GM21786 (cell line): ENCODE results near the gene PRIMA1.

Source experiments
- ATAC-seq: cut with Tn5 transposase; IDR thresholded peaks from one replicate; pipeline ENCODE4 v1.9.1; 2021; ENCODE audit not compliant: unreplicated experiment

PRIMA1 gene

DNA sequence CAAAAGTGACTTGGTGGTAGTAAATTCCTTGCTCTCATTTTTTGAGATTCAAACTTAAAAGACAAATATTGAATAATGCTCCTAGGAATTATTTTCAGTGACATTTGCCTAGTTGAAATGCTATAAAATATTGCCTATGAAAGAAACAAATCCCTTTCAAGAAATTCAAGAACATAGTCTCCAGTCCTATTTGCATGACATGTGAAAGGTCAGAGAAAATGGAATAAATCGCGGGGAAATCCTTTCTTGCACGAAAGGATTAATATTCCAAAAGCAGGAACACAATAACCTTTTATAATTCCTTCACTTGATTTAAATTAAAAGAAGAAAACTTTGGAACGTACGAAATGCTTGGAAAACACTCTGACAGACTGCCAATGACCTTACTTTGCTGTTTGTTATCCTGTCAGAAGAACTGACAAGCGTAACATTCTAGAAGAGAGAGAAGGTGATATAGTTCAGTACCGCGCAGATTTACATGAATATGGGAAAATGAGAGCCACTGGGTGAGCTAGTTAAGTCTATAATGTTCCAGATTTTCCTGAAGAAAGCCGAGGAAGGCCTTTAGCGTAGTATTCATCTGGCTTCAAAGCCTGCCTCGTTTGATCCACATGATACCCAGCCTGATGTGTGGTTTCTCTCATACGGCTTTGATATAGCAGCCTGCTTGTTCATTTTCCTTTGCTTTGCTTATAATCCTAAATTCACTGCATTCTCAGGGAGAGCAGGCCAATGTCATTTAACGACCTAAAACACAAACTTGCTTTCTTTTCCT is 103.0 kb downstream of the PRIMA1 start:
- no peak for ATAC-seq

GRCh38 chr14:93683226-93683625 is 105.1 kb downstream of the PRIMA1 start:
- no peak for ATAC-seq

DNA sequence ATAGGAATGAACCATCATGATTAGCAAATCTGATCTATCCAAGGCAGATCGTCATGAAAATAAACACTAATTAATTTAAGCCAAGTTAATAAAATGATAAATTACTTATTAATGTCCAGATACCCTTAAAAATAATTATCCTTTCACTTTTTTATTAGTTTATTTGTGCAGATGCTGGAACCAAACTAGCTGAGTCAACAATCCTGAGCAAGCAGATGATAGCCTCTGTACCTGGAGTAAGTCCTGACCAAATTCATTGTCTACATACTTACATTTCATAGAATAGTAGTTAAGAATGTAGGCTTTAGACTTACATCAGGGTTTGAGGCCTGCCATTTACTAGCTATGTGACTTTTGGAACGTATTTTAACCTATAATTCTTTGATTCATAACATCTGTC is 105.8 kb downstream of the PRIMA1 start:
- ATAC-seq, result no peak

DNA sequence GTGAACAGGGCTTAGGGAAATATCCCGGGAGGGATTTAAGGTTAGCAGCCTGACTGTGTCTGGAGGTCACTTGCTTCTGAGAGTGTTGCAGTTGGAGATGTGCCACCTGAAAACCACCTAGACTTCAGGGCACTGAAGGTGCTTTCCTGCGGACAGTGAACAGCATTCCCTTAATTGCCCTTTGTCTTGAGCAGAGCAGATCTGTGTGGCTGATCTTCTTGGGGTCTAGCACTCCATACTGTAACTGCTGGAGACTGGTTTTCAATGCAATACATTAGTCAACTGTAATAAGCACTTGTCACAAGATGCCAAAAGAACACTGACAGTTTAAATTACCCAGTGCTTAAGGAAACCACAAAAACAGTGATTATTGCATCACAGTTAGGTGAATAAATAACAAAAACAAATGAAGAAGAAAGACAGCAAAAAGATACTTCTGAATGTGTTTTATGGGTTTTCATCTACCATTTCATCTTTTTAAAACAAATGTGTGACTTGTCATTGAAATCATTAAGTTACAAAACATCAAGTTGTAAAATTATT is 111.8 kb downstream of the PRIMA1 start:
- ATAC-seq, result no peak

- no peak for ATAC-seq
These were observed 112.6 kb downstream of the PRIMA1 start for GRCh38 chr14:93675651-93676050.

DNA sequence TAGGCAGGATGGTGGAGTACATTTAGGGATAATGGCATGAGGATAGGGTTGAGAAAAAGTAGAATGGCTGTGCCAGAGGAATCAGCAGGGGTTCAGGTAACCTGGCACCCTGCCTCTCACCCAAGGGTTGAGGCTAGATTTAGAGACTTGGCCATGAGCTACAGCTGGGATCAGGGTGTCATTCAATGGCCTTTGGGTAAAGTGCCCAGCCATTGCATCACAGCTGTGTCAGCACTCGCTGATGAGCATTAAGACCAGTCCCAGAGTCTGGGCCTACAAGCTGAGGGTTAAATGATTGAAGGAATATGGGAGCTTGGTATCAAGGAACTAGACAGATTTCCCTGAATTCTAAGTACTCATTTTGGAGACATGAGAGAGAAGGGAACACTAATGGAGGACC is 113.9 kb downstream of the PRIMA1 start:
- ATAC-seq, result no peak

GRCh38 chr14:93669632-93670031 is 118.7 kb downstream of the PRIMA1 start:
- no peak for ATAC-seq
